MM.1S (cell line): ENCODE data around the gene ZRANB1.

Experiments
- DNase-seq: peaks from one replicate; pipeline ENCODE4 v3.0.0-alpha.2; 2015
- H2AFZ ChIP-seq: fragments of 300-600 bp; sonication (generic); 2 replicates; pipeline ENCODE4 v1.6.0; 2016; ENCODE audit warnings: antibody characterized with exemption, low read length
- H3F3A ChIP-seq: fragments of 300-600 bp; sonication (generic); 2 replicates; pipeline ENCODE4 v1.6.1; 2016; ENCODE audit warnings: mild to moderate bottlenecking, antibody characterized with exemption, low read length, moderate library complexity, mixed read lengths; ENCODE audit not compliant: insufficient read depth
- H3K27ac ChIP-seq: fragments of 300-600 bp; sonication (generic); 2 replicates; pipeline ENCODE4 v1.5.1; 2016; ENCODE audit warnings: mild to moderate bottlenecking, low read length
- H3K27me3 ChIP-seq: fragments of 300-600 bp; sonication (generic); replicated peaks from 2 replicates; pipeline ENCODE4 v1.6.0; 2016; ENCODE audit warnings: low read length; ENCODE audit not compliant: insufficient read depth
- H3K36me3 ChIP-seq: fragments of 300-600 bp; sonication (generic); replicated peaks from 2 replicates; pipeline ENCODE4 v1.6.1; 2016; ENCODE audit warnings: mild to moderate bottlenecking, low read length, mixed read lengths; ENCODE audit not compliant: insufficient read depth
- H3K4me1 ChIP-seq: fragments of 300-600 bp; sonication (generic); 2 replicates; pipeline ENCODE4 v1.6.1; 2016; ENCODE audit warnings: low read length, mixed read lengths
- H3K4me2 ChIP-seq: fragments of 300-600 bp; sonication (generic); 2 replicates; pipeline ENCODE4 v1.6.0; 2016; ENCODE audit warnings: low read depth, low read length
- H3K4me3 ChIP-seq: fragments of 300-600 bp; sonication (generic); 2 replicates; pipeline ENCODE4 v1.5.1; 2016; ENCODE audit warnings: low read length, mixed read lengths
- H3K79me2 ChIP-seq: fragments of 300-600 bp; sonication (generic); 2 replicates; pipeline ENCODE4 v1.6.1; 2016; ENCODE audit warnings: mixed run types, low read length, mixed read lengths
- H3K9ac ChIP-seq: fragments of 300-600 bp; sonication (generic); 2 replicates; pipeline ENCODE4 v1.6.1; 2016; ENCODE audit warnings: low read length, mixed read lengths
- H3K9me2 ChIP-seq: fragments of 300-600 bp; sonication (generic); replicated peaks from 2 replicates; pipeline ENCODE4 v1.6.1; 2016; ENCODE audit warnings: mild to moderate bottlenecking, low read length, mixed read lengths; ENCODE audit not compliant: insufficient read depth
- H3K9me3 ChIP-seq: fragments of 300-600 bp; sonication (generic); replicated peaks from 2 replicates; pipeline ENCODE4 v1.6.1; 2016; ENCODE audit warnings: mild to moderate bottlenecking, low read length, mixed read lengths; ENCODE audit not compliant: insufficient read depth
- H4K20me1 ChIP-seq: fragments of 300-600 bp; sonication (generic); 2 replicates; pipeline ENCODE4 v1.6.1; 2016; ENCODE audit warnings: mild to moderate bottlenecking, low read length, moderate library complexity, mixed read lengths; ENCODE audit not compliant: insufficient read depth
- CTCF ChIP-seq: fragments of 300-600 bp; sonication (generic); IDR thresholded peaks from 2 replicates; pipeline ENCODE4 v1.5.1; 2016; ENCODE audit warnings: antibody characterized with exemption, low read length, mixed read lengths
- EZH2 ChIP-seq: fragments of 300-600 bp; sonication (generic); optimal IDR thresholded peaks from 2 replicates; pipeline ENCODE3; 2017; ENCODE audit warnings: low read depth, mild to moderate bottlenecking, antibody characterized with exemption, low read length, mixed read lengths
- EZH2phosphoT487 ChIP-seq: fragments of 300-600 bp; sonication (generic); IDR thresholded peaks from 2 replicates; pipeline ENCODE4 v1.6.1; 2018; ENCODE audit warnings: antibody characterized with exemption, low read length

ZRANB1 gene

GRCh38 chr10:124936813-124937212, 5.1 kb upstream of the ZRANB1 start:
- Histone ChIP-seq H3K9ac (no peak overlapping the region), H3K27me3 (no peaks in the 10 kb centered on the region), H3K4me2 (no peak overlapping the region), H3K9me2 (no peaks in the 10 kb centered on the region), H2AFZ (no peak overlapping the region), H3K9me3 (no peaks in the 10 kb centered on the region), H3K4me3 (no peak overlapping the region), H3K4me1 (no peaks in the 10 kb centered on the region), H3K27ac (no peak overlapping the region), H3F3A (no peaks in the 10 kb centered on the region), H3K36me3 (no peaks in the 10 kb centered on the region), H3K79me2 (peaks cover 95% of the 10 kb centered on the region), H4K20me1 (peaks cover 17% of the 10 kb centered on the region)
- DNase-seq: no peak
- TF ChIP-seq EZH2phosphoT487 (no peak), CTCF (no peak), EZH2 (no peak)

- TF ChIP-seq EZH2phosphoT487 (no peak), EZH2 (no peak), CTCF (no peak)
- Histone ChIP-seq H4K20me1 (peaks cover 17% of the 10 kb centered on the region), H3K9me2 (no peaks in the 10 kb centered on the region), H3K27me3 (no peaks in the 10 kb centered on the region), H3K4me2 (no peak overlapping the region), H3K27ac (no peak overlapping the region), H3F3A (no peaks in the 10 kb centered on the region), H3K9ac (no peak overlapping the region), H3K9me3 (no peaks in the 10 kb centered on the region), H3K79me2 (peaks cover 96% of the 10 kb centered on the region), H3K36me3 (no peaks in the 10 kb centered on the region; the same call in 1 of the 2 replicates), H2AFZ (no peak overlapping the region), H3K4me3 (no peak overlapping the region), H3K4me1 (no peaks in the 10 kb centered on the region)
- no peak for DNase-seq
Measured at GRCh38 chr10:124939290-124939689, 2.6 kb upstream of the ZRANB1 start.

GRCh38 chr10:124942317-124943169, 620 bp downstream of the ZRANB1 start:
- no peak overlapping the region for H3K4me3 ChIP-seq
- no peak overlapping the region for H3K4me2 ChIP-seq
- H3K9ac ChIP-seq: no peak overlapping the region
- no peak for DNase-seq
- H3K9me3 ChIP-seq: no peaks in the 10 kb centered on the region
- H3K27ac ChIP-seq: no peak overlapping the region
- 0 out of 2 replicates have a peak, but pooled peaks cover 6% of the 10 kb centered on the region for H3K4me1 ChIP-seq
- no peaks in the 10 kb centered on the region; the same call in 1 of the 2 replicates for H3K36me3 ChIP-seq
- H3F3A ChIP-seq: no peaks in the 10 kb centered on the region
- H3K9me2 ChIP-seq: no peaks in the 10 kb centered on the region
- no peak overlapping the region for H2AFZ ChIP-seq
- TF ChIP-seq EZH2phosphoT487 (no peak), EZH2 (no peak), CTCF (no peak)
- H3K27me3 ChIP-seq: no peaks in the 10 kb centered on the region
- peaks cover 91% of the 10 kb centered on the region for H3K79me2 ChIP-seq
- H4K20me1 ChIP-seq: peaks cover 4% of the 10 kb centered on the region; the same call in 1 of the 2 replicates
